M059J (cell line): ENCODE results near the gene PDZD7. TPM values are rescaled to one million over a fixed set of nuclear protein-coding genes. Genes with fewer than 3 reads are reported as not detected.
A peak's percentile ranks its signal among the peaks of the same experiment; 100 is the strongest.

ENCODE experiments used
- DNase-seq: peaks from one replicate; pipeline ENCODE4 v3.0.0-alpha.2; 2012; ENCODE audit warnings: low read depth
- total RNA-seq: library from RNA; depleted of rRNA; stranded (reverse); fragments of >200 nt; shearing (Covaris generic); gene quantifications from 2 replicates; pipeline ENCODE4 v1.2.3, GENCODE V29; 2014

PDZD7 gene
- total RNA-seq, 1 experiment from 2014 or later, result 1.6 TPM

- no peak for DNase-seq
Measured at GRCh38 chr10:100983868-100984671, 46.9 kb downstream of the PDZD7 start.

GRCh38 chr10:100982916-100983830 is 47.8 kb downstream of the PDZD7 start:
- DNase-seq, result no peak

DNA sequence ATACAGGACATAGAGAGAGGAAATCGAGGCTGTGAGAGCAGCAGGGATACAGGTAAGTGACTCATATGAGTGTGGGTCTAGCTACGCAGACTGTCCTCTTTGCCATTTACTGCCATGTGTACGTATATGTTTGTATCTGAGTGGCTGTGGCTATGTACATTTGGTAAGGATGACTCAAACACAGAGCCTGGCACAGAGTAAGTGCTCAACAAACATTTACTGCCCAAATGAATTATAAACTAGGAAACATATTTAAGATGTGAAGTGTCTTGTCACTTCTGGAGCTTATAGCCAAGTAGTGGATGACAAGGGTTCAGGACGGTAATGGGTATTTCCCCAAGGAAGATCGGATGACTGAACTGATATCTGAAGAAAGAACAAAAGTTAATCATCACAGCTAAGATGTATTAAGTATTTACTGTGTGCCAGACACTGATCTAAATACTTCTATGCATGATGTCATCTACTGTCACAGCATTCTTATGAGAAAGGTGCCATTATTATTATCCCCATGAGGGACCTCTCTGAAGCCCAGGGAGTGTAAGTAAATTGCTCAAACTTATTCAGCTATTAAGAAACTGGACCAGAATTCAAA is 49.7 kb downstream of the PDZD7 start:
- no peak for DNase-seq

DNA sequence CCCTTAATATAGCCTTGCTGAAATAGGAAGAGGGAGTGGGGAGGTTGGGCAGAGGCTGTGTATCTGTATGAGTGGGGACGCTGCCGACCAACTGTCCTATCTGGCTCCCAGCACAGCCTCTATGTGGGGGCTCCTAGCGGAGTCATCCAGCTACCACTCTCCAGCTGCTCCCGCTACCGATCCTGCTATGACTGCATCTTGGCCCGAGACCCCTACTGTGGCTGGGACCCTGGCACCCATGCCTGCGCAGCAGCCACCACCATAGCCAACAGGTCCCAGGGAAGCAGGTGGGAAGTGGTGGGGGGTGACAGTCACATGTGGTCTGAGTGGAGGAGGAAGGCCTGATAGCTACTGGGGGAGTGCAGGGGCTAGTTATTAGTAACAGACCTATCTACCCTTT is 50.2 kb downstream of the PDZD7 start:
- no peak for DNase-seq

DNA sequence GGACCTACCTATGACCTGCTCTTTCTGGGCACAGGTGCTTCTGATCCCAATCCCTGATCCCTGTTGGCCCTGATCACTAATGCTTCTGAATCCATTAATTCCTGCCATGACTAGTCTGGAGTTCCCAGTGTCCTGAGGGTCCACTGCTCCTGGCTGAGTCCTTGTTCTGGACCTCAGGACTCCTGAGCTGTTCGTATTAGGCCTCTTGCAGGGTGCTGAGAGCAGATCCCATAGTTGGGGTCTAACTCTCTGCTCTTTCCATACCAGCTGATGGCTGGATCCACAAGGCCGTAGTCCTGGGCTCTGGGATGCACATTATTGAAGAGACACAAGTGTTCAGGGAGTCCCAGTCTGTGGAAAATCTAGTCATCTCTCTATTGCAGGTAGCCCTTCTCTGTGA is 50.6 kb downstream of the PDZD7 start:
- no peak for DNase-seq

DNA sequence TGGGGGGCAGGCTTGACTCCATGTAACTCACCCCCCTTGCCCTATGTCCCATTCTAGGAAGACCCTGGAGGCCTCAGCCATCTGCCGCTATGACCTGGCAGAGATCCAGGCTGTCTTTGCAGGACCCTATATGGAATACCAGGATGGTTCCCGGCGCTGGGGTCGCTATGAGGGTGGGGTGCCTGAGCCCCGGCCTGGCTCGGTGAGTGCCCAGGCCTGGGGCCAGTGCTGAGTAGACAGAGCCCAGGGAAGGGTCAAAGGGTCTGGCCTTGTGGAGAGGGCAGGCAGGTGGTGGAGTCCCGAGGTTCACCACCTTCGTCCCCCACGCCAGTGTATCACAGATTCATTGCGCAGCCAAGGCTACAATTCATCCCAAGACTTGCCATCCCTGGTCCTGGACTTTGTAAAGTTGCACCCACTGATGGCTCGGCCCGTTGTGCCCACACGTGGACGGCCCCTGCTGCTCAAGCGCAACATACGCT is 51.1 kb downstream of the PDZD7 start:
- DNase-seq, result no peak

DNA sequence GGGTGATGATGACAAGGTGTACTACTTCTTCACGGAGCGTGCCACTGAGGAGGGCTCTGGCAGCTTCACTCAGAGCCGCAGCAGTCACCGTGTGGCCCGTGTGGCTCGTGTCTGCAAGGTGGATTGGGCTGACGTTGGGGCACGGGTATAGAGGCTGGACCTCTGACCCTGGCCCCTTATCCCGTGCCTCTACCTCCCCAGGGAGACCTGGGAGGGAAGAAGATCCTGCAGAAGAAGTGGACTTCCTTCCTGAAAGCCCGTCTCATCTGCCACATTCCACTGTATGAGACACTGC is 52.1 kb downstream of the PDZD7 start:
- DNase-seq, result no peak

GRCh38 chr10:100978121-100978900 is 52.6 kb downstream of the PDZD7 start:
- DNase-seq, result no peak

GRCh38 chr10:100977436-100977835 is 53.5 kb downstream of the PDZD7 start:
- DNase-seq, result no peak

GRCh38 chr10:100976906-100977305 is 54.0 kb downstream of the PDZD7 start:
- no peak for DNase-seq

- peak; percentile 42 for DNase-seq
Measured at GRCh38 chr10:100975397-100975796, 55.5 kb downstream of the PDZD7 start.

DNA sequence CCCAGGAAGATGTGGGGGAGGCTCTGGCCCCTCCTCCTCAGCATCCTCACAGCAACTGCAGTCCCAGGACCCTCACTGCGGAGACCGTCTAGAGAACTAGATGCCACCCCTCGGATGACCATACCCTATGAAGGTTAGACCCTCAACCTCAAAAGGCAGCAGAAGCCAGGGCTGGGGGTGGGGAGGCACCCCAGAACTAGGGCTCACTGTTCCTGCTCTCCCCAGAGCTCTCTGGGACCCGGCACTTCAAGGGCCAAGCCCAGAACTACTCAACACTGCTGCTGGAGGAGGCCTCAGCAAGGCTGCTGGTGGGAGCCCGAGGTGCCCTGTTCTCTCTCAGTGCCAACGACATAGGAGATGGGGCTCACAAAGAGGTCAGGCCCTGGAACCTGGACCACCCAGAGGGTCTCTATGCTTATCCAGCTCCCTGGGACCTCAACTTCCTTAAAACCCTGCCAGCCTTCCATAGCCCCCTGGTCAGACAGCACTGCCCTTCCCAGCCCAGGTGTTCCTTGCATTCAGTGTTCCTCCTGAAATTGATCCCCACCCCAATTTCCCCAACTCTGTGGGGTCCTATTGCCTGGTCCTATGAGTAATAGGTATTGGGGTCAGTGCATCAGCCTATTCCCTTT is 57.9 kb downstream of the PDZD7 start:
- no peak for DNase-seq

- no peak for DNase-seq
Measured at GRCh38 chr10:100972115-100972903, 58.6 kb downstream of the PDZD7 start.

- DNase-seq, result no peak
Measured at GRCh38 chr10:100970914-100971811, 59.8 kb downstream of the PDZD7 start.

DNA sequence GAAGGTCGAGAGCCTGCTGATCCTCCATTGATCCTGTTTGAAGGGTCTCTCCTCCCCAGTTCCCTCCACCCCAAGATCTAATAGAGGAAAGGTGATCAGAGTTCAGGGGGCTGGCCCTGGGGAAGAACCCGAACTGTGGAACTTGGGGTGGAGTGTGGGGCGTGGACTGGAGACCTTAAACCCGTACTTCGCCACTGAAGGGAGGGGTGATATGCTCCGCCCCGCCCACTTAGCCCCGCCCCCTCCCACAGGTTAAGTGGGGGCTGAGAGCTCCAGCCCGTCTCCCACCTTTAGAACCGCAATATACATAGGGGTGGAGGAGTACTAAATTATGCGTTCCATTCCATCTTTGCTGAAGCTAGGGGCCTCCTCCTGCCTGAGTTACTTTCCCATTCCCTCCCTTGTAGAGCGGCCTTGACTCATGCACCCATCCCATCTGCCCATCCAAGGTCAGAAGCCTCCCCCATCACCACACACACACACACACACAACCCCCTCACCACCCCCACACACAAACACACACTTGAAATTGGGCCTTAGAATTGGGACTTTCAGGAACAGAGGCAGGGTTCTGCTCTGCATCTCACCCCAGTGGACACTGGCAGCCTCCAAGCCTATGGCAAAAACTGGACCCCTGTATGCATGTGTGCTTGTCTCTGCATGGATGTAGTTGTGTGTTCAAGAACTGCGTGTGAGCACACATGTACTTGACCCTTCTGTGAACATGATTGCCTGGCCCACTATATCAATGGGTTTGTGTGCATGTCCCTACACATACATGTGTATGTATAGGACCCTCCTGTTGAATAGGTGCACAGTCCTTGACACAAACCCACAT is 60.6 kb downstream of the PDZD7 start:
- no peak for DNase-seq

DNA sequence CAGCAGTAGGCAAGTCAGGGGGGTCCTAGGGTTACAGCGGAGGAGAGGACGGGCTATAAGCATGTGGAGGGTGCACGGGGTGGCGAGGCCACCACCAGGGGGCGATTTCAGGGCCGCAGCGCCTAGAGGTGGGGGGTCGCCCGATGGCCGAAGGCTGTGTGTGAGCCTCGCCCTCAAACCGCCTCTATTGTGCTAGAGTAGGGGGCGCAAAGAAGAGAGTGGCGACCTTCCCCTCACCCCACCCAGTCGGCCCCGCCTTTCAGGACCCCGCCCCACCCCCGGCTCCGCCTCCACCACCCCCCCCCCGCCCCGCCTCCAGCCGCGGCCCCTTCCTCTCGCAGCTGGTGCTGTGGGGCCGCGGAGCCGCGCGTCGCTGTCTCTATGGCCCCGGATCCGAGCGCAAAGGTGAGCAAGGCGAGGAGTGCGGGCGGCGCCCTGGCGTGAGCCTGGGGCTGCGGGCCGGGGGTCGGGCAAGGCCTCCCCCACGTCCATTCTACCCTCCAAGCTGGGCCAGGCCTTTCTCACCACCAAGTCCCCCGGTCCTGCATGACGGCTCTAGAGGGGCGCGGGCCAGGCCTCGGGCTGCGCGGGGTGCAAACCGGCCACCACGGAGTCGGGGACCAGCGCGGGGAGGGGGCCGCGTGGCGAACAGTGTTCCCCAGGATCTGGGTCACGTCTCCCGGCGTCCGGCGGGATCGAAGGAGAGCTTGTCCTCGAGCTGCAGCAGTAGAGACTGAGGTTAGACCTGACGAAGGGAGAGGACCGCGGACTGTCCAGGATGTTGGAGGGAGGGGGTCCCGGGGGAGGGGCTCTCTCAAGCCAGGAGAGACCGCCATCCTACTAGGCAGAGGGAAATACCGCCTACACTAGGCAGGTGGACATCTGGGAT is 61.5 kb downstream of the PDZD7 start, which contains the start of gene SEMA4G:
TSS of gene SEMA4G (plus strand) at position 318 of the 889 bp plus-strand sequence. CDS start 3,409 bp downstream, outside the sequence.
- peak; percentile 20 for DNase-seq

GRCh38 chr10:100968863-100969186 is 62.1 kb downstream of the PDZD7 start:
- no peak for DNase-seq
